GM19452 (cell line): Measurements from ENCODE around the gene ARMH3.

ENCODE experiments used
- ATAC-seq: cut with Tn5 transposase; IDR thresholded peaks from one replicate; pipeline ENCODE4 v1.9.1; 2021; ENCODE audit not compliant: unreplicated experiment

ARMH3 gene

GRCh38 chr10:101859530-101859929, 196.4 kb downstream of the ARMH3 start:
- no peak for ATAC-seq

GRCh38 chr10:101858723-101859500, 197.1 kb downstream of the ARMH3 start:
- peak; percentile 72 for ATAC-seq

- ATAC-seq, result no peak
Measured at GRCh38 chr10:101857802-101858476, 198.0 kb downstream of the ARMH3 start.

DNA sequence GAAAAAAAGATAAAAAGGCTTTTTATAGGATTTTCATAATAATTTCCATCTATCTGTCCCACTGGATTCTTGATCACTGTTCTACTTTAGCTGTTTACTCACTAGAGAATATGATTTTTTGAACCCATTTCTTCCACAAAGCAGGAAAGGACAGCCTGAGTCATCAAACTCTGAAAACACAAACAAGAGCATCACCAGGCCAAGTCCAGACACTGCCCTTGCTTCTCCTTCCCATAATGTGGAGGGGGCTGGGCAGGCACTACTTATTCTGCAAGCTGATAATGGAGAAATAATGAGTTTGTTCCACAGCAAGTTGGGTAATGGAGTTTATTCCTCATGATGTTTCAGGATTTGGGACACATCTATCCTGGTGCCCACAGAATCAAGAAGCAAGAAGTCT, 199.3 kb downstream of the ARMH3 start:
- no peak for ATAC-seq

GRCh38 chr10:101851411-101852116, 204.4 kb downstream of the ARMH3 start:
- no peak for ATAC-seq

- ATAC-seq, result no peak
Measured at GRCh38 chr10:101850749-101851148, 205.2 kb downstream of the ARMH3 start.

- ATAC-seq, result no peak
Measured at GRCh38 chr10:101848894-101849351, 207.1 kb downstream of the ARMH3 start.

- ATAC-seq, result no peak
Measured at GRCh38 chr10:101848408-101848807, 207.6 kb downstream of the ARMH3 start.

GRCh38 chr10:101845893-101846292, 210.1 kb downstream of the ARMH3 start:
- ATAC-seq, result no peak

DNA sequence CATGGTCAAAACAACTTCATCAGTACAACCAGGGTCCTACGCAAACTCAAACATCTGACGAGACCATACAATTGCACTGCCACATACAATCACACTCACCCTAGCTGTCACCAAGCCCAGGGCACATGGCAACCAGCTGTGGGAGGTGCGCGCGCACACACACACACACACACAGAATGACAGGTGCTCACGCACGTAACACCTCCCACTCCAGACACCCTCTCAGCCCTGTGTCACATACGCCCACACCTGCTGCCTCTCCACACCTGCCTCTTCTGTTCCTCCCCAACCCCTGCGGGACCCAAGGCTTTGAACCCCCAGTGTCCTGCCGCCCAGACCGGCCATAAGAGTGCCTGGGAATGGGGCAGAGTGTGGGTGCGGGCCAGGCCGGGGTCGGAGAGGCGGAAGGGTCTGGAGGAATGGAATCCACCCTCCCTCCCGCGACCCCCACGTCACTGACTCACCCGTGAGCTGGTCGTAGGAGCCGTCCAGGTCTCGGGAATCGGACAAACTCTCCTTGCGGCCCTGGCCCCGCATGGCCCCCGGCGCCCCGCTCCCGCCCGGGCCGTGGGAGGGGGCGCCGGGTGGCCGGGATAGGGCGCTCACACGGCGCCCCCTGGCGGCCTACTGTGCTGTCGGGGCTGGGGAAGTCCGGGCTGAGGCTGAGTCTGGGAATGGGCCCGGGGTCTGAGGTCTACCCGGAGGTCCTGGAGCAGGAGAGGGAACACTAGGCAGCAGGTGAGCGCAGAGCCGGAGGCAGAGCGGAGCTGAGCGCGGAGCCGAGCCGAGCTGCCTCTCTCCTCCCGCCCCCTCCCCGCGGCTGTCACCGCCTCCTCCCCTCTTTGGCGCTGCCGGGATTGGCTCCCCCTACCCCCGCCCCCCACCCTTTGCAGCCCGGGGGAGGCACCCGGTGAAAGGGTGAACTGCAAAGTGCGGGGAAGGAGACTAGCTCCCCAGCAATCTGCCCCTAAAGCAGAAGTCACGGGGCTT, 212.6 kb downstream of the ARMH3 start, which contains the start of gene KCNIP2:
TSS of gene KCNIP2 (minus strand) at position 769 of the 990 bp plus-strand sequence. CDS start at position 537, 232 bp downstream.
- ATAC-seq, result no peak

DNA sequence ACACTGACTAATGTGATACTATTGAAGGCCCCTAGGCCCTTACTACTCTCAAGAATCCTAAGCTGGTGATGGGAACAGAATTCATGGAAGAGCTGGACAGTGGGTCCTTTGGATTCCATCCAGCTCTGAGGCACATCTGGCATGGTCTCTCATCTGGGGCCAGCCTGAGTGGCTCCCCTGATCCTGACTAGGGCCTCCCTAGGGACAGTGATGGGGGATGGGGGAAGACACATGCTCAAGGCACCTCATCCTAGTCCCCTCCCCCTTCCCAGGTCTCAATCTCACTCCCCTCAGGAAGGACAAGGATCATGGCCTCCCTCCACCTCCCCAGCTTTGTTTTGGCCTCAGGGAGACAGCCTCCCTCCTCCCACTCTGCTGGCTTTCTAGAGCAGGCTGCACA, 214.1 kb downstream of the ARMH3 start:
- no peak for ATAC-seq

DNA sequence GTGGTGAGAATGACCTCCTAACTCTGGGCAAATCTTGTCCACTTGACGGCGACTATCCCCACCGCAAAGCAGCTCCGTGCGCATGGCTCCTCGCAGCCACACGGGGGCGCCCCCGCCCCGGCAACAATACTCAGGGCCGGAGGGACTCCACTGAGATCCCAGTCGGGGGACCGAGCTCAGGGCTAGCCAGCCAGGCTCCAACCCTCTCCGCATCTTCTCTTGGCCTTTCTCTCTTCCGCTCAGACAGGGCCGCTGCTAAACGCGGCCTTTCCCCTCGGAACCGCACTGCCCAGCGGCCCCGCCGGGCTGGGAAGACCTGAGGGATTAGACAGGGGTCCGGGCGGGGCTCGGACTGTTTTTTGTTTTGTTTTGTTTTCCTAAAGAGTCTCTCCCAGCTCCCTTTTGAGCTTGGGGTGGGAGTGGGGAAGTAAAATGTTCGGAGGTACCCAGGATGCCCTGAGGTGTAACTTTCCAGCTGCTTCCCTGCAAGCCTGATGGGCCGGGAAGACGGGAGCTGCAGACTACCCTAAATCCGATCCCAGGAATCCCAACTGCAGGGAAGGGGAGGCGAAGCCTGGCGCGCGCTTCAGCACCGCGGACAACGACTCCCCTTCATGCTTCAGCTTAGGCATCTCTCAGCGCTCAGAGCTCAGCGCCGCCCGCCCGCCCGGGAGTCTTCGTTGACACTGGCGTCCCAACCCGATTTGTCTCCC, 215.1 kb downstream of the ARMH3 start:
- ATAC-seq, result no peak

GRCh38 chr10:101840102-101840684, 215.8 kb downstream of the ARMH3 start:
- no peak for ATAC-seq

GRCh38 chr10:101839416-101840063, 216.4 kb downstream of the ARMH3 start:
- no peak for ATAC-seq

DNA sequence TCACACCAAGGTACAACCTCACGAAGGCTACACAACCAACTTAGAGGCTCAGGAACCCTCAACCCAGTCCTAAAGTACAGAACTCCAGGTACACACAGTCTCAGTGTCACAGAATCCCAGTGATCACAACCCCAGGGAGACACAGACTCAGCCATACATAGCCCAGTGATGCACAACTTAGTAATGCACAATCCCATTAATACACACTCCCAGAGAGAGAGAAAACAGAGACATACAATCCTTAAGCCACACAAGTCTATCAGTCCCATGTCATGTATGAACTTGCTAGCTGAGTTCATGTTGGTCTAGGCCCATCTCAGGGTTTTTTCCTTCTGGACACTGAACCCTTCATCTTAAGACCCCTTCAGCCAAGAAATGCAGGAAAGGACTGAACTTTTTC, 217.0 kb downstream of the ARMH3 start:
- no peak for ATAC-seq

DNA sequence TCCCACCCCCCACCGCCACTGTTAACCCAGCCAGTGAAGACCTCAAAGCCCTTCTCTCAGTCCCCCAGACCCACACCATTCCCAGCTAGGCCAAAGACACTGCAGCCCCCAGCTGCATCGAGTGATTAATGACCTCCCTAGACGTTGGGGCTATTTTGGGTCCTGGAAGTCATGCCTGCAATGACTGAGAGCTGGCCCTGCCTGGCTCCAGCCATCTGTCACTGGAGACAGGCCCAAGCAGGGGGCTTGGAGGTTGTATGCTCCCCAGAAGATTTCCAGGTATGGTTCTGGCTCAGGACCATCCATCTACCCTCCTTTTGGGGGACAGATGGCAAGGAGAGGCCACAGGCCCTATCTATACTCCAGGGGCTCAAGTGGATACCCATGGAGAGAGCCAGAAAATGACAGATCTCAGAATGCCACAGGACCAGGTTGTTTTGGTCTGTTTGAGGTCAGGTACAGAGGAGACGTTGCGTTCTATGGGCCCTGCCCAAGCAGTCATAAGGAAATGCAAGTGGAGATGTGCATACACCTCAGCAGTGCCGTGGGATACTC, 217.5 kb downstream of the ARMH3 start:
- ATAC-seq, result no peak

DNA sequence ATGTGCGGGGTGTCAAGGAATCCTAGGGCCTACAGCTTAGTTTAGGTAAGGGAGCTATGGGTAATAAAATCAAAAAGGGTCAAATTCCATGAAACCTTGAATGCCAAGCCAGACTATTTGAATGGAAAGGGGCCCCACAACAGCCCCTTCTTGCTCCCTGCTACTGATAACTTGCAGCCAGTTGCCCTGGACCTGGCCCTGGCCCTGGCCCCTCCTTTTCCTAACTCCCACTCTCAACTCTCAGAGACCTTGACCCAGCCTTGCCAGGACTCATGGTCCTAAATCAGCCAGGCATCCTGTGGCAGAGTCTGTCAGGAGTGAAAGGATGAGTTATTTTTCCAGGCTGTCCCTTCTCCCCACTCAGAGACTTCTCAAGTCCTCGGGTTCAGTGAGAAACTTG, 218.2 kb downstream of the ARMH3 start:
- no peak for ATAC-seq

DNA sequence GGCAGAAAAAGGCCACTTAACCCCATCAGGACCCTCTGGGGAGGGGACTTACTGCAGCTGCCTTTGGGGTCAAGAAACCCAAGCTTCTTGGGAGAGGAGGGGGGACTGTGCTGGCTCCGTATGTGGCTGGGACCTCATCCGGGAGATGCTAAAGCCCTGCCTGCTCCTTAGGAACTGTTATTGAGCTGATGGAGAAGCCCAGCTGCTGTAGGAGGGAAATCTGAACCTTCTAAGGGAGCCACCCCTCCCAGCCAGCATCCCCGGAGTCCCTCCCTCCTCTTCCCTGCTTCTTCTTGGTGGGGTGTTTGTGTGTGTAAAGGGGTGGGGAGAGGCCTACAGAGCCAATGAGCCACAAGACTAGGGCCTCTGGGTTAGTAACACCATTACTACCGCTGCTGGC, 220.6 kb downstream of the ARMH3 start:
- ATAC-seq, result no peak

- no peak for ATAC-seq
Measured at GRCh38 chr10:101834341-101834740, 221.6 kb downstream of the ARMH3 start.
